ENCODE measurements around the gene TTC21A.
A peak's percentile ranks its signal among the peaks of the same experiment; 100 is the strongest.
"Not testable (repeated sequence)": the region's sequence is repeated elsewhere in the genome, so short reads cannot be mapped to it uniquely, and the experiment has no call there.

TTC21A gene

DNA sequence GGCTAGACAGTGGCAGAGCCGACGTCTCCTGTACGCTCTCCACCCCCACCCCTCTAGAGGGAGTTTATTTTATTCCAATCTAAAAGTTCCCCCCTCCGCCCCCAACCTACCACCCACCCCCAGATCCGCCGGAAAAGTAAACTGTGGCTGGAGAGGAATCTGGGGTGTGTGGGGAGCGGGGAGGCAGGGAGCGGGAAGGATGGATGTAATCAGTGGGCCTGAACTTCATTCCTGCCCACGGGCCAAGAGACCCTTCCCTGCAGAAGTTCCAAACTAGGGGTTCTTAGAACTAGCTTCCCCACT lies 46.4 kb downstream of the TTC21A start:
- DNase-seq: no peak

DNA sequence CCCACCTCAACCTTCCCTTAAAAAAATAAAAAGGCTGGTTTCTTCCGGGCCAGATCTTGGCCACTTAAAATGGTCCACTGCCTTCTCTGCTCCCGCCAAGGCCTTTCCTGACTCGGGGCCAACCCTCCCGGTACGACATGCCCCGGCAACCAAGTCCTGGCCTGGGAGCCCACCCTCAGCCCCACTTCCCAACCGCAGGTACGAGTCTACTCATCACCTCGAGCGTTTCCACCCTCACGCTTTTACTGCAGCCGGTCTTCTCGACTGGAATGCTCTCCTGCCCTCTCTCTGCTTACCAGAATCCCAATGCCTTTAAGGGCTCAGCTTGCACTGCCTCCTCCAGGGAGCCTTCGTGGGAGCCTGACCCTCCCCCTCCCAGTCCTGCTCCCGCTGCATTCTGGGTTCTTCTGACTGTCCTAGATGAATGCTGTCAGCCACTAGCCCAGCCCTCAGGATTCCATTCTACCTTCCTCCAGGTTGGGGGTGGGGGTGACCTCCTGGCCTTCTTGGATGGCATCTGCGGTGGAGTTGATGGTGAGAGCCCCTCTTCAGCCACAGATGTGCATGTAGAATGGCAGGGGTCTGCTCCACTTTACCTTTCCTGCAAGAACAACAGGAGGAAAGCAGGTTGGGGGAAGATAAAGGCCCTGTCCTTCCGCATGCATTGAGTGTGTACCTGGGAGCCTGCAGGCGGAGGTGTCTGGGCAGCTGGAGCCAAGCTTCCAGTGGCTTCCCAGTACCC lies 47.0 kb downstream of the TTC21A start:
- DNase-seq: no peak

DNA sequence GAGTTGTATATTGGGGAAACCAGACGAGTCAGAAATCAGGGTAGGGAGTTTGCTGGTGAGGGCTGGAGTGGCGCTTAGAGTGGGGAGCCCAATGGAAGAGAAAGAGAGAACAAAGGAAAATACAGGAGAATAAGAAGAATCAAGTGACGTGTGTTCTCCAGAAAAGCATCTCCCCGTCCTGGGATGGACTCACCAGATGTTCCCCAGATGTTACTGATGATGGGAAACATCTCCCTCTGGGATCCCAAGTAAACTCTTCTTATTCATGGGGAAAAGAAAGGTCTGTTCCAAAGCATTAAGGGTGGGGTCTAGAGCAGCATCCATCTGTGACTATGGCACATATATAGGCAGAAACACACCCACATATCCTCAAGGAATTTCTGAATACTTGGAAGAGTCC lies 48.9 kb downstream of the TTC21A start:
- no peak for DNase-seq

DNA sequence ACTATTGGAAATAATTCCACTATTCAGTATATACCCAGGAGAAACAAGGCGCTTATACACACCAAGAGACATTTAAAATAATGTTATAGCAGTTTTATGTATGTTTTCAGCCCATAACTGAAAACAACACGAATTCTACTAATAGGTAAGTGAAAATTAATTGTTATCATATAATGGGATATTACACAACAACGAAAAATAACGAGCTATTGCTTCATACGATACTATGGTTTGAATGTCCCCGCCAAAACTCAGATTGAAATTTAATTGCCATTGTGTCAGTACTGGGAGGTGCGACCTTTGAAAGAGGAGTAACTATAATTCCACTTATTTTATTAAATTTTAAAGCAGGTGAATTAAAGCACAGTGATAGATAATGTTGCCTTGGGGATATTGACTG lies 49.9 kb downstream of the TTC21A start:
- no peak for DNase-seq

DNA sequence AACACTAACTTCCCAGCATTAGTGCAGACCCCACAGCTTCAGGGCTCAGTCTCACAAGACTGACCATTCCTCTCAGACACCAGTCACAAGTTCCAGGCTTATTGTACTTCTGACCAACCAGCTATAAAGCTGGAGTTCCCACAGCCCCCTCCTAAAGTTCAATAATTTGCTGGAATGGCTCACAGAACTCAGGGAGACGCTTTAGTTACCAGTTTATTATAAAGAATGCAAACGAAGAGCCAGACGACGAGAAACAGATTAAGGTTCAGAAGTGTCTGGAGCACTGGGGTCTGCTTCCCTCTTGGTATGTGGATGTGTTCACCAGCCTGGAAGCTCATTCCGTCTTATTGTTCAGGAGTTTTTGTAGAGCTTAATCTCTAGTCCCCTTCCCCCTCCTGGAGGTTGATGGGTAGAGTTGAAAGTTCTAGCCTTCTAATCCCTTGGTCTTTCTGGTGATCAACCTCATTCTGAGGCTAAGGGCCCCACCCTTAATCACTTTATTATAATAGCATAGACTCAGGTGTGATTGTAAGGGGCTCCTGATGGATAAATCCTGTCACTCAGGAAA lies 50.8 kb downstream of the TTC21A start:
- no peak for DNase-seq

DNA sequence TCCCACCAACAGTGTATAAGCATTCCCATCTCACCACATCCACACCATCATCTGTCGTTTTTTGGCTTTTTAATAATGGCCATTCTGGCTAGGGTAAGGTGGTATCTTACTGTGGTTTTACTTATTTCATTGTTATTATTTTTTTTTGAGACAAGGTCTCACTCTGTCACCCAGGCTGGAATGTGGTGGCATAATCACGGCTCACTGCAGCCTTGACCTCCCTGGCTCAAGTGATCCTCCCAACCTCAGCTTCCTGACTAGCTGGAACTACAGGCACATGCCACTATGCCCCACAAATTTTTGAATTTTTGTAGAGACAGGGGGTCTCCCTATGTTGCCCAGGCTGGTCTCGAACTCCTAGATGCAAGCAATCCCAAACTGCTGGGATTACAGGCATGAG lies 56.9 kb downstream of the TTC21A start:
- DNase-seq: no peak

DNA sequence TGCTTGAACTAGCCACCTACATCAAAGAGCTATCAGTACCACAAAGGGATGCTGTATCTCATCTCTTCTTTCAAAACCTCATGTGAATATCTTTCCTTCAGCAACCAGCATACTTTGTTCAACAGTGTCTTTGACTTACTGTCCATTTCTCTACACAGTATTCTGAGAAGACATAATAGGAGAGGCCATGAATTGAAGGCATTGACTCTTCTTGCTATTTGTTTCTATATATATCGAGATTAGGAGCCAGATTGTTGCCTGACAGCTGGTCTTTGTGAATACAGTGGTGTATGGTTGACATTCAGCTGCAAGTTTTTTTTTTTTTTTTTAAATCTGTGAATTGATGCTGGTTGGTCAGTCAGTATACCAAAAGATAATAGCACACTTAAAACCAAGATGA lies 58.0 kb downstream of the TTC21A start:
- DNase-seq: no peak

DNA sequence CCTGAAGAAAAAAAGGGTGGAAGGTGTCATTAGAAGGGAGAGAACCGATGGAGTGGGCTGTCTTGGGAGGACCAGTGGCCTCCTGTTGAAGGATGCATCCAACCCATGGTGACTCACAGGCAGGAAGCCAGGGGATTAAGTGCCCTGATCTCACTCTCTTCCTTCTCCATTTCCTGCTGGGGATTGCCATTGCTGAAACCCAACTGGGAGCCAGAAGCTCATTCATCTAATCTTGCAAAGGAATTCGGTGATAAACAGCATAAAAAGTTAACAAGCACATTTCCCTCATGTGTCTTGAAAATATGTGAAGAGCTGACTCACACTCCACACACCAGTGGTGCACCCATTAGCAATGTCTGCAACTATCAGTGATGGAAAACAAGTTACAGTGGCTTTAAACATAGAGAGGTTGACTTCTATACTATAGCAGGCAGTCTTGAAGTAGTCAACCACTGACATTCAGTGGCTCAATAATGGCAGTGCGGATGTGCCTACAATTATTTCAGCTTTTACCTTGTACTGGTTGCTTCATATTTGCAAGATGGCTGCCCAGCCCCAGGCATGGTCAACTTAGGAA lies 58.7 kb downstream of the TTC21A start:
- no peak for DNase-seq

DNA sequence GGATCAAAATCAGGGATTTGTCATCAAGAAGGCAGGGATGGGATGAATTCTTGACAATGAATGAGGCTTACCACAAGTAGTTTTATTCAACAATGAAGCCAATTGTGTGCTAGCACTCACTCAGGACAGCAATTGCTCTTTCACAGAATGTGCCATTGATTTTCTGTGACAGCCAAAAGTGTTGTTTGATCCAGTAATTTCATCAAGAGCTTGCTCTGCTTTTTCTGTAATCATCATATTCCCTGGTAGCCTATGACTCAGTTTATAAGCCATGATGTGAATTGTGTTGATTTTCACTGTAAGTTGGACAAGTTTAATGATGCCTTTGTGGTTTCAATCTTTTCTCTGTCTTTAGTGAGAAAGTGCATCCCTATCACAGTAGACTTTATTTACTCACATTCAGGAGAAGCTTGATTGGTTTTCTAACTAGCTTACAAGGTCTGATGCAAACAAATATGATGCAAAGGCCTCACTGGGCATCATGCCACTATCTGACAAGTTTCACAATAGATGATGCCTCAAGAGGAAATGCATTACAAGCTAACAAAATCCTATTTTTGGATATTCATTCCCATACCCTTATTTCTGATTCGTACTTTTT lies 59.6 kb downstream of the TTC21A start:
- DNase-seq: peak; percentile 41

DNA sequence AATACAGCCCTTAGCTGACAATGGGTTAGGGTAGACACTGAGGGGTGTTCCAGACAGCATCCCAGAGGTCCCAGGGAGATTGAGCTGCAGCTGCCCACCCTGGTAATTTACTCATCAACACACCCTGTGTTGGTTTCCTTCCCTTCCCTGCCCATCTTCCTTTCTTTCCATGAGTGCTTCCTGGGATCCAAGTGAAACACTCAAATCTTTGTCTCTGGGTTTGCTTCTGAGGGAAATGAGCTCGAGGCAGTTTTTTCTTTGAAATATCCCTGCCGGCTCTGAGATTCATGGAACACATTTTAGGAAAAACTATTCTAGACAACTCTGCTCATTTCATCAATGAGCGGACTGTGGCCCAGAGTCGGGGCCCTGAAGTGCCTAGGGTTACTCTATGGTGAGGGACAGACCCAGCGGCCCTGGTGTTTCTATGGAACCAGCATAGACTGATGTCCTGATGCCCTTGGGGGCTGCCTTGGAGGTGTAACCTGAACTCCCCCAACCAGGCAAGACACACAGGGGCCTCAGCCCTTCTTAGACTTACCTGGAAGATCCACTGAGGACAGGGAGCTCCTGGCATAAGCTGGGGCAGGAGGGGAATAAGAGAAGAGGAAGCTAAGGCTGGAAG lies 60.8 kb downstream of the TTC21A start:
- DNase-seq: no peak

DNA sequence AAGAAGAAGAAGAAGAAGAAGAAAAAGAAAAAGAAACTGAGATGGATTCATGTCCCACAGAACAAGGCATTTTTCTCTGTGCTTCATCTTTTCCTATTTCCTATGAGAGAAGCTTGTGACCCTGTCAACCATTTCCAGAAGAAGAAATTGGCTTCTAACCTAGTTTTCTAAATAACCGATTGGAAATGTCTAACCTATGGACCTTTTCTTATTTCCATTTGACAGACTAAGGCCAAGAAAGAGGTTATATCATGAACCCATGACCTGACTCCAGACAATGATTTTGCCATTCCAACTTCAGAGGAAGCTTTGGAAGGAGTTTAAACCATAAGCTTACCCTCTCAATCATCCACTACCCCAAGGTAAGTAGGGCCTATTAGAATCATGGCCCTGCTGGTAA lies 62.2 kb downstream of the TTC21A start:
- no peak for DNase-seq

DNA sequence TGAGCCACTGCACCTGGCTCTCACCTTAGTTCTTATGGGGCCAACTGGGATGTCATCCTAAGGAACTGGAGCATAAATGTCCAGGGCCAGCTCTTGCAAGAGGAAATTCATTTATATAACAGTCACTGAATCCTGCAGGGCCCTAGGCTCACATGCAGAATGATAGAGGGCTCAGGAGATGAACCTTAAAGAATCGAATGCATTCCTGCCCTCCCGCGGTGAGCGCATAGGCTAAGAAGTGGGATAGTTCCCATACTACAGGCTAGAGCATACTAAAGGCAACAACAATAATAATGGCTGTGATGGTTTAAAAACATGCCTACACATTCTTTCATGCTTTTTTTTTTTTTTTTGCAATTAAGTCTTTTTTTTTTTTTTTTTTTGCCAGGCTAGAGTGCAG lies 63.0 kb downstream of the TTC21A start:
- DNase-seq: no peak

DNA sequence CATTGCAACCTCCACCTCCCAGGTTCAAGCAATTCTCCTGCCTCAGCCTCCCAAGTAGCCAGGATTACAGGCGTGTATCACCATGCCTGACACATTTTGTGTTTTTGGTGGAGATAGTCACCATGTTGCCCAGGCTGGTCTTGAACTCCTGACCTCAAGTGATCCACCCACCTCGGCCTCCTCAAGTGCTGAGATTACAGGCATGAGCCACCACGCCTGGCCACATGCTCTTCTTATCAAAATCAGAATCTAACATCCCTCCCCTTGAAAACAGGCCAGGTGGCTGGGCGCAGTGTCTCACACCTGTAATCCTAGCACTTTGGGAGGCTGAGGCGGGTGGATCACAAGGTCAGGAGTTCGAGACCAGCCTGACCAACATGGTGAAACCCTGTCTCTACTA lies 63.4 kb downstream of the TTC21A start:
- not testable (repeated sequence) for DNase-seq

DNA sequence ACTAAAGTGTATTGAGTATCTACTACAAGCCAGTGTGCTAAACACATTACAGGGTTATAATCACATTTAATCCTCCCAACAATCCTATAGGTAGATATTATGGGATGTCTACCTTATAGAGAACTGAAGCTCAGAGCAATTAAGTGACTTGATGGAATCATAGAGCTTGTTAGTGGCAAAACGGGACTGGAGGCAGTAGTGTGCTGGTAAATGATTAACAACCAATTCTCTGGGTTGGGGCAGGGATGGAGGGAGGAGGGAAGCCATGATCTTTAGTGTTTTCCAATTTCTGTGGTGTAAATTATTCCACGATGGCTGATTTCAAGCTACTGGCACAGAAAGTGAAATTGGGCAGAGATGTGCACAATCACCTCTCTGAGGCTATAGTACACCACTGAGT lies 64.4 kb downstream of the TTC21A start:
- DNase-seq: no peak

DNA sequence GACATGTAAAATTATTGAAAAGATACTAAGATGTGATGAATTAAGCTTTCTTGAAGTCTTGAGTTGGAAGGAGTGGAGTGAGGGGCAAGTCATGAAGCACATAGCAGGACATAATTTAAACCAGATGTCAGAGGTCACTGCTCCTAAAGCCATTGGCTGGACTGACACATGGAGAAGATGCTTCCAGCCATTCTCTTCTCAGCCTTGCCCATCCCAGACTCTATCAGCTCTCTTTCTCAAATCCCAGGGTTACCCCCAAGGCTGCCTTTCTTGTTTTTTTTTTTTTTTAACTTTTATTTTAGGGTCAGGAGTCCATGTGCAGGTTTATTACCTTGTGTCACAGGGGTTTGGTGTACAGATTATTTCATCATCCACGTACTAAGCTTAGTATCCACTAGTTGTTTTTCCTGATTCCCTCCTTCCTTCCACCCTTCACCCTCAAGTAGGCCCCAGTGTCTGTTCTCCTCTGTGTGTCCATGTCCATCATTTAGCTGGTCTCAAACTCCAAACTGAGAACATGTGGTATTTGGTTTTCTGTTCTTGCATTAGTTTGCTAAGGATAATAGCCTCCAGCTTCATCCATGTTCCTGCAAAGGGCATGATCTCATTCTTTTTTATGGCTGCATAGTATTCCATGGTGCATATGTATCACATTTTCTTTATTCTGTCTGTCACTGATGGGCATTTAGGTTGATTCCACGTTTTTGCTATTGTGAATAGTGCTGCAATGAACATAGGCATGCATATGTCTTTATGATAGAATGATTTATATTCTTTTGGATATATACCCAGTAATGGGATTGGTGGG lies 66.0 kb downstream of the TTC21A start:
- DNase-seq: no peak

DNA sequence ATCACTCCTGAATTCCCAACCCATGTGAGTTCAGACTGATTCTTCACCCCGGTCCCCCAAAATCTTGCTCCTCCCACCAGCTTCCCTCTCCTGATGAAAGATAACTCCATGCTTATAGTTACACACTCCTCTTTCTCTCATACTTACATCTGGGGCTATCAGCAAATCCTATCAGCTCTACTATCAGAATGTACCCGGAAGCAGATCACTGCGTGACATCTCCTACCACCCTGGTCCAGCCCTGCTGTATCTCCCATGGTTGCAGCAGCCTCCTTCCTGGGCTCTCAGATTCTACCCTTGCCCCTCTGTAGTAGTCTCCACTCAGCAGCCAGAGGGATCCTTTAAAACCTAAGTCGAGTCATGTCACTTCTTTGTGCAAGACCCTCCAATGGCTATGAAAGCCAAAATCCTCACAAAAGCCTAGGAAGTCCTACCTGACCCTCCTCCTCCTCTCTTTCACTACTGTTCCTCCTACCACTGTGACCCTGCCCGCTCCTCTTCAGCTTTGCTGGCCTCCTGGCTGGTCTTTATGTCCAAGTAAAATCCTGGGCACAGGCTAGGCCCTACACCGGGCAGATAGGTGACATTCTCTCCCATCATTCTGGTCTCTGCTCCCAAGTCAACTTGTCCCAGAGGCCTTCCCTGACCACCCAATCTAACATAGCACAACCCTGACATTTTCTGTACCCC lies 68.7 kb downstream of the TTC21A start:
- no peak for DNase-seq

DNA sequence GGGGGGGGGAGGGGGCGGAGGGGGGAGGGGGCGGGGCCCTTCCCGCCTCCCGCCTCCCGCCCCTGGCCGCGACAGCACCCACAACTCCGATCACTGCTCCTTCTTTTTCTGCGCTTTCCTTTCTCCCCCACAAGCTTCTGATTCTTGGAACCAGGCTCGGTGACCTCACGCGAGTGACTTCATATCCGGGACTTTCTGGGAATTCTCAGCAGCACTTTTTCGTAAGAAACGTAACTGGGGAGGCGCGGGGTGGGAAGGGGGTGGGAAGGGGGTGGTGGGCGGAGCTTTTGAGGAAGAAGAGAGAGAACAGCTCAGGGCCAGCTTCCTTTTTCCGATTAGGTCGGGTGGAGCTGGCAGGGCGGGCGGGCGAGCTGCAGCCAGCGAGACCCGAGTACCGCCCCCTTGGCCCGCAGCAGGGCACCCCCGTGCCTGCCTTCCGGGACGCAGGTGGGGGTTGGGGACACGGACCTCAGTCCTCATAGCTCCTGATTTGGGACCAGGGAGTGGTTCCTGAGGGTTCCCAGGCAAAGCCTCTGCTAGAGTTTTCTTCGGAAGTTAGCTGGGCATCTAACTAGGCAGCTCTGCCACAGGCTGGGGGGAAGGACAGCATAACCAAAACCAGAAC lies 70.3 kb downstream of the TTC21A start:
- DNase-seq: peak; percentile 75

DNA sequence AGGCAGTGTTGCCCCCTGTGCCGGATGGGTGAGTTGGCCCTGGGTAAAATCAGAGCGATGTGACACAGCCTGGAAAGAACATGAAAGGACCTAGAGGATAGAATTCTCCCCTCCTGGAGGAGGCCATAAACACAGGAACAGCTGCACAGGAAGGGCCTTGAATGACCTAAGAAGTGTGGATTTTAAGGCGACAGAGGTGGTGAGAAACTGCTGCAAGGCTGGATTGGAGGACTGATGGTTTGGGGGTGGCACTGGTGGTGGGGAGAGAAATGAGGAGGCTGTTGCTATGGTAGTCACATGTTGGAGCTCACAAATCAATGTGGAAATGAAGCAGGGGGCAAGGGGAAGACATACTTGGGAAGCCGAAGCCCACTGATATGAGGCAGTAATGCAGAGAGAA lies 71.1 kb downstream of the TTC21A start:
- DNase-seq: no peak

DNA sequence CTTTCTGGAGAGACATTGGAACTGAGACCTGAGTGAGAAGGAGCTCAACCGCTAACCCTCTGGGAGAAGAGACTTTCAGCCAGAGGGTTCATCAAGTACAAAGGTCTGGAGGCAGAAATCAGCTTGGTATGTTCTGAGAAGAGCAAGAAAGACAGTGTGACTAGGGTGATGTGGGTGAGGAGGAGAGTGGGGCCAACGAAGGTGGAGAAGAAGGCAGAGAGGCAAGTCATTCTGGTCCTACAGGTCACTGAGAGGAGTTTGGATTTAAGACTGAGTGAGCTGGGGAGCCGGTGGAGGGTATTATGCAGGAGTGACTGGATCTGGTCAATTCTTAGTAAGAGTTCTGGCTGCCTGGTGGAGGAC lies 72.7 kb downstream of the TTC21A start:
- no peak for DNase-seq

DNA sequence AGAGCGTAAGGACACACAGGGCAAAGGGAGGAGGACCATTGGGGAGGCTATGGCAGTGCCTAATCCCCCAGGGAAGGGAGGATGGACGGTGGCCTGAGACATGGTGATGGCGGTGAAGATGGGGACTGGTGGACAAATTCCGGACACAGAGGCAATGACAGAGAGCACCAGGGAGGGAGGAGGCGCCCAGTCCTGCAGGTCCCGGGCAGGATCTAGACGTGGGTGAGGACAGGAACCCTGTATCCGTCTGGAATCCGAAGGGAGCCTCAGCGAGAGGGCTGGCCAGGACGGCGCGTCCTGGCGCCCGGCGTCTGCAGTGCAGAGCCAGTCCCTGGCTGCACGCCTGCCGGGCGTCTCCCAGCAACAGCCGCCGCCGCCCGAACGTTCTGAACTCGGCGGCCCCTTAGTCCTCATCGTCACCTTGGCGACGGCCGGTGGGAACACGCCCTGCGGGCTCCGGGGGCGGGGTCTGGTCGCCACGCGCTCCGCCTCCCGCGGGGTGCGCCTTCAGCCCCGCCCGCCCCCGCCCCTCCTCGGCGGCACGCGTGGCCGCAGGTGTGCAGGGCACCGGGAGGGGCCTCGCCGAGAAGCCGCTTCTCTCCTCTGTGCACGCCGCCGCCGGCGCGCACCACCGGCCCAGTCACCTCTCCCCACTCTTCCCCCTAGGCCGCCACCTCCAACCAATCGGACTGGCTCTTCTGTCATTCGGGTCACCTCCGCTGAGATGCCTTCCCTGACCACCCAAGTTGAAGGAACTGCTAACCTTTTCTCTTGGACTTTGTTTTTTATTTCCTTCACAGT lies 73.3 kb downstream of the TTC21A start:
- peak; percentile 72 for DNase-seq
